CD4-positive, alpha-beta T cell treated with Interleukin-21 for 1 hour (primary cell): ENCODE data around the gene ARHGEF10L.
A peak's percentile ranks its signal among the peaks of the same experiment; 100 is the strongest.
"Not testable (repeated sequence)": the region's sequence is repeated elsewhere in the genome, so short reads cannot be mapped to it uniquely, and the experiment has no call there.

ENCODE experiments used
- DNase-seq: peaks from one replicate; pipeline ENCODE4 v3.0.0-alpha.2; 2020

ARHGEF10L gene, protein sequence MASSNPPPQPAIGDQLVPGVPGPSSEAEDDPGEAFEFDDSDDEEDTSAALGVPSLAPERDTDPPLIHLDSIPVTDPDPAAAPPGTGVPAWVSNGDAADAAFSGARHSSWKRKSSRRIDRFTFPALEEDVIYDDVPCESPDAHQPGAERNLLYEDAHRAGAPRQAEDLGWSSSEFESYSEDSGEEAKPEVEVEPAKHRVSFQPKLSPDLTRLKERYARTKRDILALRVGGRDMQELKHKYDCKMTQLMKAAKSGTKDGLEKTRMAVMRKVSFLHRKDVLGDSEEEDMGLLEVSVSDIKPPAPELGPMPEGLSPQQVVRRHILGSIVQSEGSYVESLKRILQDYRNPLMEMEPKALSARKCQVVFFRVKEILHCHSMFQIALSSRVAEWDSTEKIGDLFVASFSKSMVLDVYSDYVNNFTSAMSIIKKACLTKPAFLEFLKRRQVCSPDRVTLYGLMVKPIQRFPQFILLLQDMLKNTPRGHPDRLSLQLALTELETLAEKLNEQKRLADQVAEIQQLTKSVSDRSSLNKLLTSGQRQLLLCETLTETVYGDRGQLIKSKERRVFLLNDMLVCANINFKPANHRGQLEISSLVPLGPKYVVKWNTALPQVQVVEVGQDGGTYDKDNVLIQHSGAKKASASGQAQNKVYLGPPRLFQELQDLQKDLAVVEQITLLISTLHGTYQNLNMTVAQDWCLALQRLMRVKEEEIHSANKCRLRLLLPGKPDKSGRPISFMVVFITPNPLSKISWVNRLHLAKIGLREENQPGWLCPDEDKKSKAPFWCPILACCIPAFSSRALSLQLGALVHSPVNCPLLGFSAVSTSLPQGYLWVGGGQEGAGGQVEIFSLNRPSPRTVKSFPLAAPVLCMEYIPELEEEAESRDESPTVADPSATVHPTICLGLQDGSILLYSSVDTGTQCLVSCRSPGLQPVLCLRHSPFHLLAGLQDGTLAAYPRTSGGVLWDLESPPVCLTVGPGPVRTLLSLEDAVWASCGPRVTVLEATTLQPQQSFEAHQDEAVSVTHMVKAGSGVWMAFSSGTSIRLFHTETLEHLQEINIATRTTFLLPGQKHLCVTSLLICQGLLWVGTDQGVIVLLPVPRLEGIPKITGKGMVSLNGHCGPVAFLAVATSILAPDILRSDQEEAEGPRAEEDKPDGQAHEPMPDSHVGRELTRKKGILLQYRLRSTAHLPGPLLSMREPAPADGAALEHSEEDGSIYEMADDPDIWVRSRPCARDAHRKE (N-terminal part only)

GRCh38 chr1:17539477-17540254 is at the start of gene ARHGEF10L:
Gene ARHGEF10L (plus strand): TSS chr1:17539698. CDS start chr1:17580596, 40,898 bp downstream.
- DNase-seq = no peak

DNA sequence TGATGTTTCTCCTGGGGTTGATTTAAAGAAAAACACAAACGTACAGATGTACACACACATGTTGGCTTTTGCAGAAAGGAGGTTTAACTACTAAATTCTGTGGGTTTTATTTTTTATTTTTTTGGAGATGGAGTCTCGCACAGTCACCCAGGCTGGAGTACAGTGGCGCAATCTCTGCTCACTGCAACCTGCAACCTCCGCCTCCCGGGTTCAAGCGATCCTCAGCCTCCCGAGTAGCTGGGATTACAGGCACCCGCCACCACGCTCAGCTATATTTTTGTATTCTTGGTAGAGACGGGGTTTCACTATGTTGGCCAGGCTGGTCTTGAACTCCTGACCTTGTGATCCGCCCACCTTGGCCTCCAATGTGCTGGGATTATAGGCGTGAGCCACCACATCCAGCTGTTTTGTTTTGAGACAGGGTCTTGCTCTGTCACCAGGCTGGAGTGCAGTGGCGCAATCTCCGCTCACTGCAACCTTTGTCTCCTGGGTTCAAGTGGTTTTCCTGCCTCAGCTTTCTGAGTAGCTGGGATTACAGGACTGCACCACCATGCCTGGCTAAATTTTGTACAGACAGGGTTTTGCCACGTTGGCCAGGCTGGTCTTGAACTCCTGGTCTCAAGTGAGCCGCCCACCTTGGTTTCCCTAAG is 49.6 kb upstream of the ARHGEF10L start:
- DNase-seq = not testable (repeated sequence)

DNA sequence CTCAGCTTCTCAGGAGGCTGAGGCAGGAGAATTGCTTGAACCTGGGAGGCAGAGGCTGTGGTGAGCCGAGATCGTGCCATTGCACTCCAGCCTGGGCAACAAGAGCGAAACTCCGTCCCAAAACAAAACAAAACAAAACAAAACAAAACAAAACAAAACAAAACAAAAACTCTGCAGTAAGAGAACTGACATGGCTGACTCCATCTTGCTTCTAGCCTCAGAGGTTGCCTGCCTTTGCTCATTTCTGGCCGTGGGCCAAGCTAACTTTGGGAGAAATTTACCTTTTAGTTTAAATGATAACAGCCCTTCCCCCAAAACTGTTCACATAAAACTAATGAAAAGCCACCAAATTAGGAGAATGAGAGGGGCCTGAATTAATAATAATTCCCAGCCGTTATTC is 48.8 kb upstream of the ARHGEF10L start:
- not testable (repeated sequence) for DNase-seq

GRCh38 chr1:17494114-17494729 is 45.3 kb upstream of the ARHGEF10L start:
- peak; percentile 52 for DNase-seq

- no peak for DNase-seq
These were observed 43.1 kb upstream of the ARHGEF10L start for GRCh38 chr1:17496419-17496818.

DNA sequence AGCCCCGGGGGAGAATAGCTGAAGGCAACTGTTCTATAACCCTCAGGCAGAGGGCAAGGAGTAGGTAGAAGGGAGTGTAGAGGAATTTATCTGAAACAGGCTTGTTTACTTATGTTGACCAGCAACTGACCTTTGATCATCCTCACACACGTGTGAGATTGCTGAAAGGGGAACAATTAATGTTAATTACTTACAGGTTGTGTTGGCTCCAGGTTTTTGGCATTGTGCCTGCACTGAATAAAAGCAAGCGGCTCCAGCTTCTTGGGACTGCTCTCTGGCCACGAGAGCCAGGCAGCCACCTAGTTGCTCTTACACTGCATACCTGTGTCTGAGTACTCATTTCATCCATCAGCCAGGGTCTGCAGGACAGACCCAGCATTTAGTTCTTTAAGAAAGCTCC is 41.3 kb upstream of the ARHGEF10L start:
- DNase-seq = no peak

- DNase-seq = peak; percentile 25
These were observed 37.1 kb upstream of the ARHGEF10L start for GRCh38 chr1:17502326-17502778.

DNA sequence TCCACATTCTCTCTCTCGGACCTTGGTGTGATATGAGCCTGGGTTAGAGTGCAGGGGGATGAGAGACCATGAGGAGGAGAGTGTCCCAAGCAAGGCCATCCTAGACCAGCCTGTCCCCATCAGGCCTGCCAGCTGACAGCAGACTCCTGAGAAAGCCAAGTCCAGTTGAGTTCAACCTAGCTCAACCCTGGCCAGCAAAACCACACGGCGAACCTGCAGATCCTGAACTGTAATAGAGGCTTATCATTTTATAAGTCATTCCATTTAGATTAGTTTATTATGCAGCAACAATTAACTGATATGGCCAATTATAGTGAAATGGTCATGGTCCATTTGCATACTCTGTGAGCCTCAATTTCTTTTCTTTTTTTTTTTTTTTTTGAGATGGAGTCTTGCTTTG is 36.4 kb upstream of the ARHGEF10L start:
- DNase-seq = no peak

DNA sequence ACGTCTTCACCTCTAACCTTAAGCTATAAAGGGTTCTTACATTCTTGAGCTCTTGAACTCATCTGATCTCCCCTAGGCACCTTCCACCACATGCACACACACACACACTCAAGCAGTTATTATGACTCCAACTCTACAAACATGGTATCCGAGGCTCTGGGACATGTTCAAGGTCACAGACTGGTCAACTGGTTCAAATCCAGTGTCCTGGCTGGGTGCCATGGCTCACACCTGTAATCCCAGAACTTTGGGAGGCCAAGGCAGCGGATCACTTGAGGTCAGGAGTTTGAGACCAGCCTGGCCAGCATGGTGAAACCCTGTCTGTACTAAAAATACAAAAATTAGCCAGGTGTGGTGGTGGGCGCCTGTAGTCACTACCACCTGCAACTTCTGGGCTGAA is 32.3 kb upstream of the ARHGEF10L start:
- DNase-seq = not testable (repeated sequence)

GRCh38 chr1:17507915-17508314 is 31.6 kb upstream of the ARHGEF10L start:
- DNase-seq = no peak

- no peak for DNase-seq
These were observed 30.1 kb upstream of the ARHGEF10L start for GRCh38 chr1:17509363-17509762.

DNA sequence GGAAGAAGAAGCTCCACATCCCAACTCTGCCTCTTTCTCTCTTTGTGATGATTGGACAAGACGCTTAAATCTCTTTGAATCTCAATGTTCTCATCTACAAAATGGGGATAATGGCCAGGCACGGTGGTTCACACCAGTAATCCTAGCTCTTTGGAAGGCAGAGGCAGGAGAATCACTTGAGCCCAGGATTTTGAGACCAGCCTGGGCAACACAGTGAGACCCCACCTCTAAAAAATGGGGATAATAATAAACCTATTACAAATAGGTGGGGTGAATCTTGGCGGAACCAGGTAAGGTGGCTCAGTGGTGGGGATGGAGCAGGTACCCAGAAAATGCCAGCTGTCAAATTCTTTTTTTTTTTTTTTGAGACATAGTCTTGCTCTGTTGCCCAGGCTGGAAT is 29.4 kb upstream of the ARHGEF10L start:
- DNase-seq = no peak

DNA sequence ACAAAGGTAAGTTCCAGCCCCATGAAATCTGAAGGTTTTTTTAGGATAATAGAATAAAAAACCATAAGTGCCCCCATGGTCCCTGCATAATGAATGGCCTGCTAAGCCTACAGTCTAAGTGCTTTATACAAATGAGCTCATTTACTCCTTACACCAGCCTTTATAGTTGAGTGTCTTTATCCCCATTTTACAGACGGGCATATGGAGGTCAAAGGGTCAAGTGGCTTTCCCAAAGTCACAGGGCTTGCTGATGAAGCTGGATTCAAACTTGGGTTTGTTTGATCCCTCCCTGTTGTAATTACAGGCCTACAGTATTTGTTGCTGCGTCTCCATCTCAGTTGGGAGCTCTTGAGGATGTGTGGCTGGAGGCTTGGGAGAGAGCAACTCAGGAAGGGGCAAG is 28.3 kb upstream of the ARHGEF10L start:
- DNase-seq = no peak

DNA sequence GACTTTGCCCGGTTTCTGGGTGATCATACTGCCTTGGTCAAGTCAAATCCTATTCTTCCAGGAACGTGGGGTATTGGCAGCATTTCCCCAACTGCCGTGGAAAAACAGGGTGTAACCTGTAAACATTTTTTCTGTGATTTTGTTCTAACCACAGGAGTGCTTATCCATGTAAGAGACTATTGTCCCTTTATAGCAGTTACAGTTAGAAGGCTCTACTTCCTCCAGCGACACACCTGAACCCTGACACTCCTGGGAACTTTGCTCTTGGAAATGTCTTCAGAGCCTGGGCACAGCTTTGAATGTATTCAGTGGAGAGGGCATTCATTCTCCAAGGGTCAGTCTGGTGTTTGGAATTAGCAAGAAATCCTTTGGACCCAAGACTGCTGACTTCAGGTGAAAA is 26.4 kb upstream of the ARHGEF10L start:
- DNase-seq = no peak

- no peak for DNase-seq
These were observed 24.7 kb upstream of the ARHGEF10L start for GRCh38 chr1:17514776-17515175.

DNA sequence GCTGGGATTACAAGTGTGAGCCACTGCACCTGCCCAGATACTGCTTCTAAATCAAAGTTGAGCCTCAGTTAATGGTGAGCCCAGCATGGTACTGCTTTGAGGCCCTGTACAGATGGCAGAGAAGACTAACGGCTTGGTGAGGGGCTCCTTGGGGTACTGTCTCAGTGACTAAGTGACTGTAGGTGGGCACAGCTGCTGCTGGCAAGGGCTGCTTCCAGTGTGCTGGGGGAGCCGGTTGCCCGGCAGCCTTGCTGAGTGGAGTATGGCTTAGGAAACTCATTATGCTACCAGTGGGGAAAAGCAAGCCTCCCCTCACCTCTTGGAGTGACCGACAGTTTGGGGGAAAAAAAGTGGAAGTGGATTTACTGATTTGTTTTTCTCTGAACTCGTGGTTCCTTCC is 23.6 kb upstream of the ARHGEF10L start:
- DNase-seq = no peak

GRCh38 chr1:17516303-17517214 is 22.9 kb upstream of the ARHGEF10L start:
- no peak for DNase-seq

DNA sequence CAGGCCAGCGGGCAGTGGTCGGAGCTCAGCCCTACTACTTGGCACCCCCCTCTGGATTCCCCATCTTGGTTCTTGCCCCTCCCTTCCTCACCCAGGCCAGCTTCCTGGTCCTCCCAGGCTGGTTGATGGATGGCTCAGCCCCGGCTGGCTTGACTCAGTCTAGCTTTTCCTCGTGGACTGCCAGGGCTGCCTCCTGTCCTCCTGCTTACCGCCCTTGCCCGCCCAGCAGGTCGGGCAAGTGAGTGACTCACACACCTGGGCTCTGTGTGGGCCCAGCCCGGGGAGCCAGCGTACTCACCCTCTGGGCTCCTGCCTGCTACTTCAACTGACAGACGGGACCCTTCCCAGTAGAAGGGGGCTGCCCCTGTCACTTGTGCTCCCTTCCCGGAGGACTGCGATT is 19.5 kb upstream of the ARHGEF10L start:
- DNase-seq = no peak

- no peak for DNase-seq
These were observed 18.8 kb upstream of the ARHGEF10L start for GRCh38 chr1:17520473-17521319.
